GM04504 (cell line): ENCODE results near the gene ANK3.

ENCODE experiments used
- DNase-seq: peaks from one replicate; pipeline ENCODE4 v3.0.0-alpha.2; 2012; ENCODE audit warnings: low read depth

The ANK3 gene

DNA sequence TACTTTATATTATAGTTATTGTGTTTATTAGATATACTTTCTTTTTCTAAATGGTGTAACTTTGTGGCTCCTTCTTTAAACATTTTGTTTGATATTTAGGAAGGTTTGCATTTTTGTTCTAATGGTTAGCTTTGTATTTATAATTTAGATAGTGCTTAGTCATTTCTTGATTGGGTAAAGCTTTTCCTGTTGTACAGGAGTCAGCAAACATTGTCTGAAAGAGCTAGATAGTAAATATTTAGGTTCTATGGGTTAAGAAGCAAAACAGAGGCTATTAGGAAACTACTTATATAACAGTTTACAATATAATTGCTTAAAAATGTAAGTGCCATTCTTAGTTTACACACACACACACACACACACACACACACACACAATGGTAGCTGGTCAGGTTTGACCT is 412.8 kb downstream of the ANK3 start:
- no peak for DNase-seq
